Hepatic stellate cell (primary cell): Measurements from ENCODE around the gene PTPRG.

Source experiments
- DNase-seq: peaks from one replicate; pipeline ENCODE4 v3.0.0; 2011; ENCODE audit warnings: low spot score

The PTPRG gene

GRCh38 chr3:61618231-61618630 lies 56.9 kb downstream of the PTPRG start:
- no peak for DNase-seq

GRCh38 chr3:61618871-61619270 lies 57.5 kb downstream of the PTPRG start:
- no peak for DNase-seq

- DNase-seq: no peak
Observed at GRCh38 chr3:61620073-61620472, 58.7 kb downstream of the PTPRG start.

- DNase-seq: no peak
Observed at GRCh38 chr3:61624300-61624699, 62.9 kb downstream of the PTPRG start.

- no peak for DNase-seq
Observed at GRCh38 chr3:61625429-61625828, 64.1 kb downstream of the PTPRG start.

DNA sequence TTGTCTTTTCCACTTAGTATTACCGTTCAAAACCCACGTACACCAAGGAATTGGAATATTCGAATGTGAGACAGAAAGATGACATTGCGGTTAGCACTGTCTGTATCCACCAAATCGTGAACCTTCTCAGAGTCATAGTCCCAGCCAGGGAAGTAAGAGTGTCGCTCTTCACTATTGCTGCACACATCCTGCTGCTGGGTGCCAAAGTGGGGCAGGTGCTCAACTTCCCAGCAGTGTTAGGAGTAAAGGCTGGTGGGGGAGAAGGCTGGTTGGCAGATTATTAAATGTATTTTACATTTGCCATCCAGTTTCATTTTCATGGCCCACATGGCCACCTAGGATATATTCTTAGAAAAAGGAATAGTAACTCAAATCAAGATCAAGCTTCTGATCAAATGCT lies 65.1 kb downstream of the PTPRG start:
- DNase-seq: no peak

DNA sequence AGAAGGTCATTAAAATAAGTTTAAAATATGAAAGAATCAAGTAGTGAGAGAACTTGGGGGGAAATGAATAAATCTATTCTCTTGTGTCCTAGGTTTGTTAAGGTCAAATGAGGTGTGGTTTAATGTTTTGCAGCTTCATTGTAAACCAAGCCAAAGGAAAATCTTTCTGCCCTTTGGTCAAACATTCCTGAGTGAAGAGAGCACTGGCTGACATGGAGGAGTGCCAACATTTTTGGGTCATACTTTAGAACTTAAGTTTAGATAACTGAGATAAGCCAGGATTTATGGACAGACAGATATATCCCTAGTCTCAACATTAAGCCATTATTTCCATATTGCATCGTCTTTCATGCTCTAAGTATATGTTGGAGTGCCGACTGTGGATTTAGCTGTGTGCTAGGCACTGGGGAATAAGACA lies 66.4 kb downstream of the PTPRG start:
- DNase-seq: peak; percentile 43

DNA sequence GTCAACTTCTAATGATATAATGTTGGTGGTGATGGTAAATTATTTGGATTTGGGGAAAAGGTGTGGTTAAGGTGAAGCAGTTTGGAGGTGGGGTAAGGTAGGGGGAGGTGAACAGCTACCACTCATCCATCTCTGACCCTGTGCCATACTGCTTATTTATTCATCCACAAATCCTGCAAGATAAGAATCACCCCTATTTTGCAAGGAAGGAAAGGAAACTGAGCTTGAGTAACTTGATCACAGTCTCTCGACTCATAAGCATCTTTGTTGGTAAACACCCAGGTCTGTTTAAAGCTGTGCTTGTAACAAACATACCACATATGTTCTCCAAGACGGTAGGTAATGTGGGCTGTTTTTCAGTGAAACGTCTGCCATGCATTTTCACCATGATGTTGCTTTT lies 67.3 kb downstream of the PTPRG start:
- DNase-seq: no peak

- DNase-seq: no peak
Observed at GRCh38 chr3:61629442-61629841, 68.1 kb downstream of the PTPRG start.

- DNase-seq: no peak
Observed at GRCh38 chr3:61631108-61631769, 69.9 kb downstream of the PTPRG start.

DNA sequence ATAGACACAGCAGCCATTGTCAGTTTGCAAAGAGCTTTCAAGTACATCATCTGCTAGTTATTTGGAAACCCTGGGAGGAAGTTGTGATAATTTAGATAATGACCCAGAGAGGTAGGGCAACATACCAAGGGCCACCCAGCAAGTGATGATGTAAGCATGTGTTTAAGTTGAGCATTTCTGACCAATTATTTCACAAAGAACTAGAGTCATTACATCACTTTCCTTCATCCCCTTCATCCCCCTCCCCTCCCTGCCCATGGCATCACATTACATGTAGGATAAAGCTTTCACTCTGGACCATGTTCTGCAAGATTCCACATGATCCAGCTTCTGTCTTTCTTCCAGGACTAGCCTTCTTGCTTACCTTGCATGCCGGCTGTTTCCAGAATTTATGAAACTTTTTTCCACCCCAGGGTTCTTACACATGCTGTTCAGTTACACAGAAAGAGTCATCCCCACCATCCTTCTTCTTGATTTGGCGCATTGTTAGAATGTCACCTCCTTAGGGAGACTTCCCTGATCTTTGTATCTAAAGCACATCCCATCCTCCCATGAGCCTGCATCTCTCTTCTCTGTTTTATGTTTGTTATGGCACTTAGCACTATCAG lies 71.3 kb downstream of the PTPRG start:
- no peak for DNase-seq

DNA sequence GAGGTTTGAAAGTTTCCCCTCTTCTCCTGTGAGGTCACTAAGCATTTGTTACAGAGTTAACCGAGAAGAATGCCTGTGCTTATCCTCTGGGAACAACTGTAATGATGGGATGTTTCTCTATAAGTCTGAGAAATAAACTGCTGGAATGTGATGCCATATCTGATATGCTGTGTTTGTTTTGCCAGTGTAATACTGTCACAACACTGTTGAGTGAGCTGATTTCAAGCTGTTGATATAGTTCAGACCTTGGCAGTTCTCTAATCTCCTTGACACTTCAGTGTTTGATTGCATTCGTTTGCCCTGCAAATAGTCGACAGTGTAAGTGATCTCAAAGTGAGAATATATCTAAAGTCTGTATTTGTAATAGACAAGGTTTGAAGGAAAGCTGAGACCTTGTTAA lies 73.3 kb downstream of the PTPRG start:
- no peak for DNase-seq

DNA sequence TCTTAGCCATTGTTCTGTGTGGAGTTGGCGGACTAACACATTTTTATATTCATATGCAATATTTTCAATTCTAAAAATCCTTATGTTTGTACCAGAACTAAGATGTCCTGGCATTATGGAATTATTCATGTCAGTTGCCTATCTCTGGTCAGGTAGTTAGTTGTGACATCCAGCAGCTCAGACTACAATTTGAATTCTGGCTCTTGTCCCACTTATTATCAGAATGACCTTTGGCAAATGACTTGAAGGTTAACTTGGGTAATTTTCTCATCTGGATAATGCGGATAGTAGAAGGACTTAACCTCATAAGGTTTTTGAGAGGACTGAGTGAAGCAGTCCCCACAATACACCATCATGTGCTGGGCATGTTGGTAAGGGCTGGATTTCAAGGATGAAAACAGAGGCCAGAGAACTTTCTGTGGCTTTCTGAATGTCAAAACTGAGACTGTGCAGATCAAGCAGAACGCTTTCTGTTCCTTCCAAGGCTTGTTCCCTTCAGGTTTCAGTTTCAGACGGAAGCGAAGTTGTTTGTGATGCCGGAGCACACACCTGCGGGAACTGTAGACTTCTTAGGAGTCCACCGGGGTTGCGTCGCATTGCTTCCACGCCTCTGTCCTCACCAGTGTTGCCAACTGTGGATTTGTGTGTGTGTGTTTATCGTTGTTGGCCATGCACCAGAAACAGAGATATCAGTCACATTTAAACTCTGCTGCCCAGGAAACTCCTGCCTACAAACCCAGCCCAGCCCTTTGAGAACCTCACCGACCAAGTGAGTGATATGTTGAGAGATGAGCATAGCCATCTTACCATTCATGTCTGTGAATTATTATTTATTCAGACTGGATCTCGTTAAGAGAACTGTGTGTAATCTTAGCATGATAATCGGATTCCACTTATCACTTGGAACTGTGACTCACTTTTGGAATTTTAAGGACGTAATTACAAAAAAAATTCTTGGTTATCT lies 76.0 kb downstream of the PTPRG start:
- DNase-seq: peak; percentile 16

GRCh38 chr3:61638741-61639140 lies 77.4 kb downstream of the PTPRG start:
- DNase-seq: peak; percentile 22

DNA sequence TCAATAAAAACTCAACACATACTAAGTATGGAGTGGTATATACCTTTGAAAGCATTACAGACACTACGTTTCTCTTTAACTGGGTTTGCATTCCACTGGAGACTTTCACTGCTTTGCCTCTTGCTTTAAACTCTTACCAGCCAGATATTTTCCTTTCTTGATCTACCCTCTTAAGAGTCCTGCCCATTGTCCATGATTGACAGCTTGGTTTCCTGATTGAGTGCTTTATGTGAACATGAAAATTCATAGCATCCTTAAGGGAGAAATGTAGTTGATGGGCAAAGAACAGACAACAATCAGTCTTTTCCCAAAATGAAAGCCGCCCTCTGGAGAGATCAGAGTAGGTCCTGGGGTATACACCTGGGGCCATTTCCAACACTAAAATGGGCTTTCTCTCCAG lies 78.6 kb downstream of the PTPRG start:
- DNase-seq: no peak

DNA sequence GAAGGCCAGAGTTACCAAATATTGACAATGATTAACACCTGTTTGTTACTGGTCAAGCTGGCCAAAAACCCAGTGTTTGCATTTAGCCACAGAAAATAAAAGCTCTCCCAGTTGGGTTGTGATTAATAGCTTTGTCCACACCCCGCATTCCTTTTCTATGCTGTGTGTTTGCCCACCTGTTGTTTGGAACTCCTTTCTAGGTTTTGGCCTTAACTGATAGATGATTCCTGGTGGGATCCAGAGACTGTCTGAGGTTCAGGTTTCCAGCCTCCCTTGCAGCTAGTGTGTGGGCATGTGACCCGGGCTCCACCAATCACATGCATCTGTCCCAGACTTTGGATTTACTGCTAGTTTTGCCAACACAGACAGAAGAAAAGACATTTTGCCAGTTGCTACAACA lies 83.8 kb downstream of the PTPRG start:
- no peak for DNase-seq

GRCh38 chr3:61646360-61646759 lies 85.0 kb downstream of the PTPRG start:
- DNase-seq: no peak

DNA sequence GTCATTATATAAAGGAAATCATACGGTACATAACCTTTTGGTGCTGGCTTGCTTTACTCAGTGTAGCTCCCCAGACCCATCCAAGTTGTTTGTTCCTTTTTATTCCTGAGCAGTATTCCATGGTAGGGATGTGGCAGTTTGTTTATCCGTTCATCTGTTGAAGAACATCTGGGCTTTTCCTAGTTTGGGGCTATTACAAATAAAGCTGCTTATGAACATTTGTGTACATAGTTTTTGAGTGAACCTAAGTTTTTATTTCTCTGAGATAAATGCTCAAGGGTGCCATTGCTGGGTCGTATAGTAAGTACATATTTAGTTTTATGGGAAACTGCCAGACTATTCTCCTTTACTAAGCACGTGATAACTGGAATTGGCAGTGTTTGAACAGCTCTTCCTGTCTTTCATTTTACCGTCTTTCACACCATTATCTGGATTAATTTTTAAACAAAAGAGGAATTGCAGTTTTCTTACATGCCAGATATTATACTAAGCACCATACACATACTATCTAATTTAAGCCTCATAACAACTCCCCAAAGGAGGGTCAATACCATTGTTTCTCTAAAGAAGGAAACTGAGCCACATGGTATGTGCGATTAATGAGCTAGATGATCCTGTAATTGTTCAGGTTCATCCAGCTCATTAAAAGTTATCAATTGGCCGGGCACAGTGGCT lies 85.6 kb downstream of the PTPRG start:
- DNase-seq: no peak

DNA sequence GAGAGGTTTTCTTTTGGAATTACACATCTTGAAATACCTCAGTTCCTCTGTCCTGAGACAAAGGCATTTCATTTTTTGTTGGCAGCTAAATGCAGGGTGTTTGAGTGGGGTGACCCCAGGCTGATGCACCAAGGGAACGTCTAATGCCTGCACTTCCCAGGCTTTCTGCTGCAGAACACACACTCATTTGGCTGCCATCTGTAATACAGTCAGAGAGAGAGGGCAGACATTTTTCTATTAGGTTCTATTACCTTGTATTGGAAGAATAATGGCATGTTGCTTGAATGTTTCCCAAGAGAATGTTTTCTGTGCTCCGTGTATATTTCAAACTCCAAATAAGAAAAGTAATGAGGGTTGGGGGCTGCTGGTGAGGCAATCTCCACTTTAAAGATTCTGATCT lies 87.1 kb downstream of the PTPRG start:
- no peak for DNase-seq

DNA sequence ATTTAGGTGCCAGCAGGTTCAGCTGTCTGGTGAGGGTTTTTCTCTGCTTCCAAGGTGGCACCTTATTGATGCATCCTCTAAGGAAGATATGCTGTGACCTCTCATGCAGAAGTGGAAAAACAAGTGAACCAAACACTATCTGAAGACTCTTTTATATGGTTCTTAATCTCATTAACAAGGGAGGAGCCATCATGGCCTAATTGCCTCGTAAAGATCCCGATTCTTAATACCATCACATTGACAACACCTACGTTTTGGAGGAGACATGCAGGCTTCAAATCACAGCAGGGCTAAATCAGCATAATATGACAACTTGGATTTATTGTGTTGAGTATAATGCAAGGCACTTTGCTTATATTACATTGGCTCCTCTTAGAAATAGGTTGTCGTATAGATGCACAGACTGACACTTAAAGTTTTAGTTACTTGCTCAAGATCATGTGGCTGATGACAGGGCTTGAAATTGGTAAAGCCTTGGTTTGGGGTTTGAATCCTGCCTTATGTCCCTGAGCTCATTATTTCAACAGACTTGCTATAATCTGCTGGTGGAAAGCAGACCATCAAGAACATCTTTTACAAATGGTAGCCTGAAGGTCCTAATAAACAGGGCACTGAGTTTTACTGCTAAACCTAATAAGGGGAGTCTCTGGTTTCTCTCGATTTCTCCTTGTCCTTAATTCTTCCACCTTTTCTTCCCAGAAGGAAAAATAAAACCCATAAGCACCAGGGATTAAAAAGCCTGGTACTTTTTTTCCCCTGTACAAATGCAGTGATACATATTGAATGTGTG lies 88.2 kb downstream of the PTPRG start:
- DNase-seq: no peak

GRCh38 chr3:61650276-61650675 lies 88.9 kb downstream of the PTPRG start:
- DNase-seq: no peak
